GM12892 (cell line): ENCODE results near the gene GADD45G.

Experiments
- POLR2A ChIP-seq: IDR thresholded peaks from 2 replicates; pipeline ENCODE4 v1.6.1; 2011; ENCODE audit warnings: low read depth, low read length, control low read depth
- POLR2AphosphoS5 ChIP-seq: IDR thresholded peaks from 2 replicates; pipeline ENCODE4 v1.6.1; 2011; ENCODE audit warnings: low read depth, low read length, control low read depth
- TAF1 ChIP-seq: IDR thresholded peaks from 2 replicates; pipeline ENCODE4 v1.6.1; 2011; ENCODE audit warnings: low read depth, mild to moderate bottlenecking, control low read depth, low read length, borderline replicate concordance

GRCh38 chr9:89642789-89643188 is 38.0 kb downstream of the GADD45G start:
- TF ChIP-seq POLR2A (no peak), TAF1 (no peak), POLR2AphosphoS5 (no peak)
